ENCODE measurements around the gene GPHB5. TPM values are rescaled to one million over a fixed set of nuclear protein-coding genes. Genes with fewer than 3 reads are reported as not detected.

The GPHB5 gene
- total and polyA plus RNA-seq, 4 donors = not detected

- Histone ChIP-seq H3K36me3 (ENCODE audit: control insufficient read depth in 4 of 4, insufficient read depth in 3 of 4, low read depth in 1 of 4, low read length in 3 of 4) (no peaks in the 10 kb centered on the region), H3K9ac (ENCODE audit: low read depth in 1 of 2, low read length in 2 of 2) (no peak overlapping the region), H3K27ac (ENCODE audit: low read depth in 1 of 2, low read length in 2 of 2) (no peak overlapping the region), H3K9me3 (ENCODE audit: control insufficient read depth in 4 of 4, low read length in 3 of 4) (no peaks in the 10 kb centered on the region), H3K27me3 (ENCODE audit: control insufficient read depth in 4 of 4, insufficient read depth in 4 of 4, low read length in 3 of 4) (peaks cover 0 to 3% (median 1%) of the 10 kb centered on the region in 4 donors), H3K4me1 (ENCODE audit: control insufficient read depth in 4 of 4, insufficient read depth in 4 of 4, low read length in 3 of 4) (peaks cover 0 to 3% (median 0%) of the 10 kb centered on the region in 4 donors), H3K4me3 (ENCODE audit: low read depth in 1 of 3, low read length in 3 of 3) (no peak overlapping the region)
- no peak for DNase-seq (ENCODE audit: low spot score)
- WGBS = 89% methylated on average over 1 of the region's 1 CpG
- no peak for TF ChIP-seq JUND (IDR thresholded peaks at IDR 0.05)
- no peak for TF ChIP-seq FOXA1 (IDR thresholded peaks at IDR 0.05)
Observed at GRCh38 chr14:63343878-63344277, 25.1 kb upstream of the GPHB5 start.

- H3K27me3 ChIP-seq (ENCODE audit: control insufficient read depth in 4 of 4, insufficient read depth in 4 of 4, low read length in 3 of 4) = peaks cover 0 to 3% (median 1%) of the 10 kb centered on the region in 4 donors
- DNase-seq (ENCODE audit: low spot score) = no peak
- no peak overlapping the region for H3K27ac ChIP-seq (ENCODE audit: low read depth in 1 of 2, low read length in 2 of 2)
- no peak overlapping the region for H3K9ac ChIP-seq (ENCODE audit: low read depth in 1 of 2, low read length in 2 of 2)
- TF ChIP-seq EGR1 (IDR thresholded peaks at IDR 0.05; ENCODE audit: low read depth in 2 of 2) (no peak), REST (IDR thresholded peaks at IDR 0.05) (peak; percentile 85)
- H3K4me1 ChIP-seq (ENCODE audit: control insufficient read depth in 4 of 4, insufficient read depth in 4 of 4, low read length in 3 of 4) = peaks cover 0 to 3% (median 0%) of the 10 kb centered on the region in 4 donors
- H3K4me3 ChIP-seq (ENCODE audit: low read depth in 1 of 3, low read length in 3 of 3) = no peak overlapping the region
- H3K36me3 ChIP-seq (ENCODE audit: control insufficient read depth in 4 of 4, insufficient read depth in 3 of 4, low read depth in 1 of 4, low read length in 3 of 4) = no peaks in the 10 kb centered on the region
- no peaks in the 10 kb centered on the region for H3K9me3 ChIP-seq (ENCODE audit: control insufficient read depth in 4 of 4, low read length in 3 of 4)
- 47% methylated on average over 7 of the region's 7 CpGs for WGBS
Observed at GRCh38 chr14:63342371-63342770, 23.6 kb upstream of the GPHB5 start.

GRCh38 chr14:63328787-63329737 is 10.3 kb upstream of the GPHB5 start:
- H3K4me3 ChIP-seq (ENCODE audit: low read depth in 1 of 3, low read length in 3 of 3) = no peak overlapping the region
- no peak overlapping the region for H3K9ac ChIP-seq (ENCODE audit: low read depth in 1 of 2, low read length in 2 of 2)
- WGBS = 64% methylated on average over 6 of the region's 6 CpGs
- no peaks in the 10 kb centered on the region for H3K4me1 ChIP-seq (ENCODE audit: control insufficient read depth in 4 of 4, insufficient read depth in 4 of 4, low read length in 3 of 4)
- peaks cover 0 to 5% (median 0%) of the 10 kb centered on the region in 4 donors for H3K9me3 ChIP-seq (ENCODE audit: control insufficient read depth in 4 of 4, low read length in 3 of 4)
- TF ChIP-seq EGR1 (IDR thresholded peaks at IDR 0.05; ENCODE audit: low read depth in 2 of 2) (no peak), CTCF (IDR thresholded peaks at IDR 0.05; ENCODE audit: low read depth, low read length, missing input control) (no peak), GABPA (IDR thresholded peaks at IDR 0.05 in 1 of 2, conservative IDR thresholded peaks at IDR 0.05 in 1 of 2) (no peak), SP1 (IDR thresholded peaks at IDR 0.05) (no peak), REST (IDR thresholded peaks at IDR 0.05) (no peak), ZBTB33 (IDR thresholded peaks at IDR 0.05) (no peak), RXRA (IDR thresholded peaks at IDR 0.05) (no peak)
- no peaks in the 10 kb centered on the region for H3K36me3 ChIP-seq (ENCODE audit: control insufficient read depth in 4 of 4, insufficient read depth in 3 of 4, low read depth in 1 of 4, low read length in 3 of 4)
- no peak overlapping the region for H3K27ac ChIP-seq (ENCODE audit: low read depth in 1 of 2, low read length in 2 of 2)
- DNase-seq (ENCODE audit: low spot score) = no peak
- H3K27me3 ChIP-seq (ENCODE audit: control insufficient read depth in 4 of 4, insufficient read depth in 4 of 4, low read length in 3 of 4) = no peaks in the 10 kb centered on the region
